OCI-LY1 (cell line): ENCODE results near the gene MCAM.

Experiments used
- EZH2 ChIP-seq: fragments of 200-600 bp; sonication (generic), shearing (Covaris generic); IDR thresholded peaks from 2 replicates; pipeline ENCODE4 v1.8.0; 2017; ENCODE audit warnings: borderline replicate concordance, mixed run types, mild to moderate bottlenecking, antibody characterized with exemption, low read length, moderate library complexity, mixed read lengths
- TF ChIP-seq, protein P1 (sequence below): fragments of 200-600 bp; sonication (generic), shearing (Covaris generic); IDR thresholded peaks from 2 replicates; pipeline ENCODE4 v1.5.1; 2017; ENCODE audit warnings: mild to moderate bottlenecking, antibody characterized with exemption, low read length, moderate library complexity, mixed read lengths

DNA sequence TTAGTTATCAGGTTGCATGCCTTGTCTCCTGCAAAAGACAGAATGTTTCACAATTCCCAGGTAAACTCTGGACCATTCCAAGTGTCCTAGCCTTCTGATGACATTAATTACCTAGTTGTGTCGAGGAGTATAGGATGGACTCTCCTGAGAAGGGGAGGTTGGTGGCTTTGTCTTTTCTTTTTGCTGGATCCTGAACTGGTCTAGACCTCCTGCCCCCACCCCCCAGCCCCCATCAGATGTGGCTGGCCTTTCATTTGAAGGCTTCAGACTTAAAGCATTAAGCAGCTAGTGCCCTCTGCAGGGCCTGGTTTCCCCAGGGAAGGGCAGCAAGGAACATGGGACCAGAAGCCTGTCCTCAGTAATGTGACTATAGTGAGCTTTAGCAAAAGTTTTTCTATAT, 9.7 kb downstream of the MCAM start:
- TF ChIP-seq, protein P1, sequence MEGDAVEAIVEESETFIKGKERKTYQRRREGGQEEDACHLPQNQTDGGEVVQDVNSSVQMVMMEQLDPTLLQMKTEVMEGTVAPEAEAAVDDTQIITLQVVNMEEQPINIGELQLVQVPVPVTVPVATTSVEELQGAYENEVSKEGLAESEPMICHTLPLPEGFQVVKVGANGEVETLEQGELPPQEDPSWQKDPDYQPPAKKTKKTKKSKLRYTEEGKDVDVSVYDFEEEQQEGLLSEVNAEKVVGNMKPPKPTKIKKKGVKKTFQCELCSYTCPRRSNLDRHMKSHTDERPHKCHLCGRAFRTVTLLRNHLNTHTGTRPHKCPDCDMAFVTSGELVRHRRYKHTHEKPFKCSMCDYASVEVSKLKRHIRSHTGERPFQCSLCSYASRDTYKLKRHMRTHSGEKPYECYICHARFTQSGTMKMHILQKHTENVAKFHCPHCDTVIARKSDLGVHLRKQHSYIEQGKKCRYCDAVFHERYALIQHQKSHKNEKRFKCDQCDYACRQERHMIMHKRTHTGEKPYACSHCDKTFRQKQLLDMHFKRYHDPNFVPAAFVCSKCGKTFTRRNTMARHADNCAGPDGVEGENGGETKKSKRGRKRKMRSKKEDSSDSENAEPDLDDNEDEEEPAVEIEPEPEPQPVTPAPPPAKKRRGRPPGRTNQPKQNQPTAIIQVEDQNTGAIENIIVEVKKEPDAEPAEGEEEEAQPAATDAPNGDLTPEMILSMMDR: no peak
- no peak for TF ChIP-seq EZH2
